HCT116 (cell line): Measurements from ENCODE around the gene NCF4. TPM values are rescaled to one million over a fixed set of nuclear protein-coding genes. Genes with fewer than 3 reads are reported as not detected.

Experiments
- ATAC-seq: fragments of 200-7000 bp; cut with Tn5 transposase; 2 replicates; pipeline ENCODE4 v1.9.1; 2020; ENCODE audit warnings: mild to moderate bottlenecking, moderate library complexity
- Bru-seq: library from RNA; stranded (reverse); fragments of 400-500 nt; gene quantifications from one replicate; lab custom pipeline; 2021; lab: Mats Ljungman, UMichigan
- BruChase-seq, 2 experiments: library from RNA; stranded (reverse); fragments of 400-500 nt; gene quantifications; one replicate each; lab custom pipeline; 2021; lab: Mats Ljungman, UMichigan
- BruUV-seq: library from RNA; stranded (reverse); fragments of 400-500 nt; replicated peaks from 2 replicates; lab custom pipeline; 2021; lab: Mats Ljungman, UMichigan
- CTCF ChIA-PET: fragments of 300-600 bp; sonication (Branson Sonifier 250); formaldehyde crosslinking; loops from one replicate; lab custom pipeline; 2021; ENCODE audit warnings: antibody characterized with exemption; lab: Charles Lee
- POLR2A ChIA-PET: fragments of 300-600, 350-600 bp; sonication (Branson Sonifier 250); formaldehyde crosslinking; loops from one replicate; lab custom pipeline; 2021; ENCODE audit warnings: antibody characterized with exemption; lab: Charles Lee
- RAD21 ChIA-PET, 2 experiments: fragments of 300-600 bp; sonication (Branson Sonifier 250); formaldehyde crosslinking; loops; one replicate each; lab custom pipeline; 2023; ENCODE audit warnings: low total read pairs in 2 of 2; ENCODE audit not compliant: uncharacterized antibody in 2 of 2, unreplicated experiment in 2 of 2, low non-redundant PET in 1 of 2; lab: Charles Lee
- DNase-seq: peaks from one replicate; pipeline ENCODE4 v3.0.0-alpha.2; 2010; ENCODE audit warnings: low read depth, low spot score
- H2AFZ ChIP-seq: fragments of 200-600 bp; shearing (Covaris generic), sonication (generic); 2 replicates; pipeline ENCODE4 v1.6.1; 2017; ENCODE audit warnings: low read depth, mixed run types, mixed read lengths, antibody characterized with exemption, low read length; ENCODE audit not compliant: poor library complexity, severe bottlenecking
- H3K27ac ChIP-seq: 2 replicates; pipeline ENCODE4 v1.5.1; 2012; ENCODE audit warnings: low read depth, low read length
- H3K27me3 ChIP-seq: fragments of 200-600 bp; sonication (generic); 2 replicates; pipeline ENCODE4 v1.6.1; 2016; ENCODE audit warnings: mixed run types, low read length, mixed read lengths; ENCODE audit not compliant: insufficient read depth
- H3K36me3 ChIP-seq, 2 experiments: fragments of 200-500 bp in 1 of 2; fragments of 200-600 bp in 1 of 2; sonication (Bioruptor generic) in 1 of 2; sonication (generic) in 1 of 2; 2 replicates each; pipeline versions ENCODE4 v1.5.1 to v1.6.1; 2014 to 2016; ENCODE audit warnings: low read length in 2 of 2, inconsistent platforms in 1 of 2, mixed read lengths in 1 of 2, mixed run types in 1 of 2; ENCODE audit not compliant: insufficient read depth in 2 of 2, control insufficient read depth in 1 of 2
- H3K4me1 ChIP-seq, 2 experiments: fragments of 200-600 bp in 1 of 2; sonication (generic) in 1 of 2; 2 replicates each; pipeline versions ENCODE4 v1.5.1 to v1.6.1; 2012 to 2017; ENCODE audit warnings: low read length in 2 of 2, inconsistent platforms in 1 of 2, mild to moderate bottlenecking in 1 of 2, mixed read lengths in 1 of 2, mixed run types in 1 of 2, moderate library complexity in 1 of 2; ENCODE audit not compliant: insufficient read depth in 2 of 2, control insufficient read depth in 1 of 2
- H3K4me2 ChIP-seq: fragments of 200-600 bp; sonication (generic); 2 replicates; pipeline ENCODE4 v1.6.1; 2017; ENCODE audit warnings: mixed run types, low read length, mixed read lengths
- H3K4me3 ChIP-seq, 2 experiments: fragments of 200-600 bp in 1 of 2; sonication (generic) in 1 of 2; replicated peaks in 1 of 2; 2 replicates each; pipeline ENCODE4 v1.5.1; 2011 to 2016; ENCODE audit warnings: low read length in 2 of 2, control low read depth in 1 of 2, low read depth in 1 of 2, mild to moderate bottlenecking in 1 of 2, mixed read lengths in 1 of 2, mixed run types in 1 of 2
- H3K79me2 ChIP-seq: fragments of 200-600 bp; sonication (generic); 2 replicates; pipeline ENCODE4 v1.6.1; 2017; ENCODE audit warnings: mild to moderate bottlenecking, mixed run types, low read length, moderate library complexity, mixed read lengths; ENCODE audit not compliant: insufficient read depth
- H3K9ac ChIP-seq: fragments of 200-600 bp; sonication (generic); 2 replicates; pipeline ENCODE4 v1.6.1; 2016; ENCODE audit warnings: low read length, mixed read lengths
- H3K9me2 ChIP-seq: fragments of 200-600 bp; sonication (generic), shearing (Covaris generic); 2 replicates; pipeline ENCODE4 v1.6.1; 2017; ENCODE audit warnings: mixed run types, mild to moderate bottlenecking, moderate library complexity; ENCODE audit not compliant: insufficient read depth
- H3K9me3 ChIP-seq, 2 experiments: fragments of 200-500 bp in 1 of 2; fragments of 200-600 bp in 1 of 2; sonication (Bioruptor generic) in 1 of 2; sonication (generic) in 1 of 2; 2 replicates each; pipeline ENCODE4 v1.6.1; 2014 to 2017; ENCODE audit warnings: low read length in 2 of 2, mixed read lengths in 2 of 2, inconsistent platforms in 1 of 2, low read depth in 1 of 2, mild to moderate bottlenecking in 1 of 2, mixed run types in 1 of 2, moderate library complexity in 1 of 2; ENCODE audit not compliant: control insufficient read depth in 1 of 2, insufficient read depth in 1 of 2
- H4K20me1 ChIP-seq: fragments of 200-600 bp; sonication (generic), shearing (Covaris generic); 2 replicates; pipeline ENCODE4 v1.6.1; 2017; ENCODE audit warnings: mixed run types, mild to moderate bottlenecking, moderate library complexity; ENCODE audit not compliant: insufficient read depth
- JUND ChIP-seq: IDR thresholded peaks from 2 replicates; pipeline ENCODE4 v1.6.1; 2012
- MAX ChIP-seq: IDR thresholded peaks from 2 replicates; pipeline ENCODE4 v1.6.1; 2012
- POLR2AphosphoS5 ChIP-seq: IDR thresholded peaks from 2 replicates; pipeline ENCODE4 v1.6.1; 2011; ENCODE audit warnings: mild to moderate bottlenecking, low read depth, low read length, moderate library complexity
- RAD21 ChIP-seq: IDR thresholded peaks from 2 replicates; pipeline ENCODE4 v1.6.1; 2012; ENCODE audit warnings: low read depth, mild to moderate bottlenecking
- REST ChIP-seq: IDR thresholded peaks from 2 replicates; pipeline ENCODE4 v1.6.1; 2012; ENCODE audit warnings: low read depth
- SIN3A ChIP-seq: IDR thresholded peaks from 2 replicates; pipeline ENCODE4 v1.6.1; 2012; ENCODE audit warnings: low read depth
- SRF ChIP-seq: IDR thresholded peaks from 2 replicates; pipeline ENCODE4 v1.6.1; 2012; ENCODE audit warnings: low read depth
- ZBTB33 ChIP-seq: IDR thresholded peaks from 2 replicates; pipeline ENCODE4 v1.6.1; 2011; ENCODE audit warnings: mild to moderate bottlenecking, low read length, moderate library complexity; ENCODE audit not compliant: insufficient replicate concordance; ENCODE audit errors: extremely low read depth
- ZNF274 ChIP-seq: fragments of 200-500 bp; sonication (Bioruptor generic); IDR thresholded peaks from 2 replicates; pipeline ENCODE4 v1.6.1; 2014; ENCODE audit warnings: mild to moderate bottlenecking, low read depth, low read length, inconsistent platforms
- intact Hi-C: fragments of 100-400 bp; cut with micrococcal nuclease; formaldehyde crosslinking; loops from 2 replicates; pipeline ENCODE4 v1.10.0; 2022
- long read RNA-seq: library from polyadenylated mRNA; unstranded; transcript quantifications from one replicate; pipeline ENCODE4 v2.0.0, GENCODE V29; 2021; ENCODE audit not compliant: unreplicated experiment
- polyA plus RNA-seq: library from polyadenylated mRNA; unstranded; fragments of >200 nt; gene quantifications from 2 replicates; pipeline ENCODE4 v1.2.1, GENCODE V29; 2012; ENCODE audit warnings: missing spikeins
- total RNA-seq: library from RNA; stranded (reverse); gene quantifications from one replicate; pipeline ENCODE4 v1.2.1, GENCODE V29; 2021; ENCODE audit not compliant: unreplicated experiment

NCF4 gene
- total RNA-seq (0.37 TPM), Bru-seq, nascent RNA (percentile 15 among the genes with signal in this experiment), BruChase-seq, experiment 1, labeled RNA remaining after a 6-hour chase (percentile 8 among the genes with signal in this experiment), BruChase-seq, experiment 2, labeled RNA remaining after a 2-hour chase (percentile 13 among the genes with signal in this experiment)
- polyA plus RNA-seq = 0.46 and 0.86 TPM in 2 replicates
- long read RNA-seq = 0 reads

- Histone ChIP-seq H3K27ac (no peak within 1 kb of the TSS; the same call in 1 of the 2 replicates), H3K4me1 (peaks cover 0 to 10% of the 10 kb centered on the region in 2 experiments; a peak in 1 of 4 replicates), H3K9ac (no peak within 1 kb of the TSS), H3K27me3 (peaks cover 8% of the 10 kb centered on the region; the same call in 1 of the 2 replicates), H3K4me3 (no peak within 1 kb of the TSS), H3K9me2 (no peaks in the 10 kb centered on the region), H3K4me2 (no peak within 1 kb of the TSS), H2AFZ (no peak within 1 kb of the TSS), H4K20me1 (no peaks in the 10 kb centered on the region), H3K9me3 (no peaks in the 10 kb centered on the region), H3K36me3 (no peaks in the 10 kb centered on the region), H3K79me2 (no peaks in the 10 kb centered on the region)
- intact Hi-C loops = loop anchor here (1.0 kb wide), 1 partner anchor 117 kb away; no protein-coding TSS in a partner anchor
- RAD21 ChIA-PET = no interaction called here
- CTCF ChIA-PET = no interaction called here
- POLR2A ChIA-PET = no interaction called here
- BruUV-seq = no TSS peak
- ATAC-seq = no peak
- TF ChIP-seq JUND (no peak), ZNF274 (no peak), ZBTB33 (no peak), REST (no peak), MAX (no peak), RAD21 (no peak), SRF (no peak), POLR2AphosphoS5 (no peak), SIN3A (no peak)
- DNase-seq = no peak
Observed at GRCh38 chr22:36860821-36861659, at the start of gene NCF4. Gene NCF4 (plus strand): TSS chr22:36861006. CDS start chr22:36861172, 166 bp downstream.
